Measurements from ENCODE around the gene LCLAT1. TPM values are rescaled to one million over a fixed set of nuclear protein-coding genes. Genes with fewer than 3 reads are reported as not detected.

The LCLAT1 gene
- total RNA-seq, 2 experiments from 2014 or later, result 18.6 to 22.8 TPM

- Mint-ChIP-seq H3K9me3 (ENCODE audit: low read depth) (peaks cover 3% of the 10 kb centered on the region), H3K36me3 (peaks cover 25% of the 10 kb centered on the region), H3K4me3 (no peak overlapping the region), H3K4me1 (peaks cover 9% of the 10 kb centered on the region), H3K27ac (no peak overlapping the region), H3K27me3 (no peaks in the 10 kb centered on the region)
- DNase-seq (no peak), ATAC-seq (no peak)
- CTCF ChIA-PET, result interaction anchor here (0.6 kb wide), 1 partner anchor 172 kb away, joined by 3 read pairs; no protein-coding TSS in a partner anchor
These were observed 98.8 kb downstream of the LCLAT1 start for GRCh38 chr2:30545875-30546274.

DNA sequence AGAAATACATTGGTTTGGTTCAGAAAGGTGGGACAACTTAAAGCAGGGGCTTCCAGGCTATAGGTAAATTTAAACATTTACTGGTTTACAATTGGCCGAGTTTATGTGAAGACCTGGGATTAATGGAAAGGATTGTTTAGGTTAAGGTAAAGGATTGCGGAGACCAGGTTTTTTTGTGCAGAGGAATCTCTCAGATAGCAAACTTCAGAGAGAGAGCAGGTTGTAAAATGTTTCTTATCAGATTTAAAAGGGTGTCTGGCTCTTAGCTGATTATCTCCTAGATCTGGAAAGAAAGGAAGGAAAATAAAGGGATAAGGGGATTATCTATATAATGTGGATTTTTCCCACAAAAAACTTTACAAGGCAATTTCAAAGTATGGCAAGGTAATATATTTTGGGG, 101.3 kb downstream of the LCLAT1 start:
- Mint-ChIP-seq H3K27me3 (no peaks in the 10 kb centered on the region), H3K9me3 (ENCODE audit: low read depth) (peaks cover 2% of the 10 kb centered on the region), H3K4me3 (no peak overlapping the region), H3K36me3 (peaks cover 17% of the 10 kb centered on the region), H3K4me1 (no peaks in the 10 kb centered on the region), H3K27ac (no peak overlapping the region)
- DNase-seq (no peak), ATAC-seq (no peak)
- CTCF ChIA-PET, result no interaction called here

- CTCF ChIA-PET, result no interaction called here
- Mint-ChIP-seq H3K9me3 (ENCODE audit: low read depth) (peaks cover 2% of the 10 kb centered on the region), H3K27me3 (no peaks in the 10 kb centered on the region), H3K27ac (no peak overlapping the region), H3K36me3 (peaks cover 13% of the 10 kb centered on the region), H3K4me1 (no peaks in the 10 kb centered on the region), H3K4me3 (no peak overlapping the region)
- no peak for DNase-seq
- no peak for ATAC-seq
These were observed 102.0 kb downstream of the LCLAT1 start for GRCh38 chr2:30549096-30549495.

DNA sequence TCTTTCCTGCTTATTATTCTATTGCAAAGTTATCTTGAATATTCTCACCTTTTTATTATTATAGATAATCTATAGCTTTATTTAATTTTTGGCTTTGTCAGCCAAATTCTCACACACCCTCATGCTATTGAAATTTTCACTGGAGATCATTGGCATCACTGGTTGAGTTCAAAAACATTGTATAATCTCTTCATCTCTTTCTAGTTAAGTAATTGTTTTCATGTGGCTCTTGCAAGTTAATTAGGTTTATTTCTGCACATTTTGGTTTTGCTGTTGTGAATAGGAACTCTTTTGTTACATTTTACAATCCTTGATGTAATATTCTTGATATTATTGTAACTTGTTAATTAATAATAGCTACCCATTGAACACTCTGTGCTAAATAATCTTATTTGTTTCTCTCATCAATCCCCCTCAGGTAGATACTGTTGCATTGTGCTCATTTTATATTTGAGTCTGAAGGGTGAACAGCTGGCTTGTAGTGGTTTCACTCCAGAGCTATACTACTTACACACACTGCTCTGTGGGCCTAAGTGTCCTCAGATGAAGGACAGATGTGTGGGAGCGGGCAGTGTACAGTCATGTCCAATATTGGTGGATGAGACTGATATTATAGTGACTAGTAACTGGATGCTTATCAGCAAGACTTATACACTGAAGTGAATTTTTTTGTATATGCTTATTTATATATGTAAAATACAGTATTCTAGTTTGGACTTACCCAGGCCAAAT, 112.7 kb downstream of the LCLAT1 start:
- ATAC-seq (no peak), DNase-seq (no peak)
- Mint-ChIP-seq H3K9me3 (ENCODE audit: low read depth) (no peaks in the 10 kb centered on the region), H3K36me3 (peaks cover 13% of the 10 kb centered on the region), H3K27me3 (no peaks in the 10 kb centered on the region), H3K4me1 (no peaks in the 10 kb centered on the region), H3K4me3 (no peak overlapping the region), H3K27ac (no peak overlapping the region)
- CTCF ChIA-PET, result interaction anchor here (0.6 kb wide), 1 partner anchor 417 kb away, joined by 3 read pairs; no protein-coding TSS in a partner anchor

DNA sequence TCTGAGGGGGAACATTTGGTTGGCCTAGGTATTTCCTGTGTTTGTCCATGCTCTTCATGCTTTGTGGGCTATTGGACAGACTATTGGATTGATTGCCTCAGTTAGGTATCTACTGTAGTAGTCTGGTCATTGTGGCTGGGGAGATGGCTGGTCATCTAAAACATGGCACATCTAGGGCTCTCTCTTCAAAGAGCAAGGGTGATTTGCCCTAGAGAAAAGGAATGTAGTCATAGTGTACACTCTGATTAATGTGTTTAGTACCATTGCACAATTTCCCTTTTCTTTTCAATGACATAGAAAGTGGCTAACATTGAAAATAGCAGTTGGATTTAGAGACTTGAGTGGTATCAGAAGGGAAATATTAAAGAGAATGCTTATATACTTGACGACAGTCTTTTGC, 114.3 kb downstream of the LCLAT1 start:
- ATAC-seq, result no peak
- no peaks in the 10 kb centered on the region for H3K9me3 Mint-ChIP-seq (ENCODE audit: low read depth)
- CTCF ChIA-PET, result no interaction called here
- no peak overlapping the region for H3K27ac Mint-ChIP-seq
- peaks cover 8% of the 10 kb centered on the region for H3K4me1 Mint-ChIP-seq
- no peaks in the 10 kb centered on the region for H3K27me3 Mint-ChIP-seq
- H3K36me3 Mint-ChIP-seq, result peaks cover 15% of the 10 kb centered on the region
- DNase-seq, result no peak
- no peak overlapping the region for H3K4me3 Mint-ChIP-seq

DNA sequence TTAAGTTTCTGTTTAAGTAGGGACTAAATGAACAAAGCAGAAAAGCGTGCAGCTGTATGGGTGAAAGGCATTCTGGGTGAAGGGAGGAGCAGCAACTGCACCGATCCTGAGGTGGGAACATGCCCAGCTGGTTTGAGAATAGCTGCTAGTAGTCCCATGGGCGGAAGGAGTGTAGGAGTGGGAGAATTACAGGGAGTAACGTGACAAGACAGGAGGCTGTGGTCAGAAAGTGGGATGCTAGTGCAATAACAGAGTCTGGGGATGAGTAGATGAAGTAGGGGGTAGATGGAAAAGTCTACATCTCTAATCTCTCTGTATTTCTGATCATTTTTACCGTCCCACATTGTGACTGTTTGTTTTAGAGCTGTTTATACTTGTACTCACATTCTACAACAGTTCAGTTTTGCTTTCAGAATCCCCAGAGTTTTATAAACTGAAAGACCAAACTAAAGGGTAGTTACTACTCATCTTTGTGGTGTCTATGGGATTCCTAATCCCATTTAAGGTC, 118.9 kb downstream of the LCLAT1 start:
- H3K9me3 Mint-ChIP-seq (ENCODE audit: low read depth), result no peaks in the 10 kb centered on the region
- DNase-seq (no peak), ATAC-seq (no peak)
- no peaks in the 10 kb centered on the region for H3K27me3 Mint-ChIP-seq
- CTCF ChIA-PET, result no interaction called here
- no peak overlapping the region for H3K27ac Mint-ChIP-seq
- peaks cover 18% of the 10 kb centered on the region for H3K36me3 Mint-ChIP-seq
- no peak overlapping the region for H3K4me3 Mint-ChIP-seq
- peaks cover 9% of the 10 kb centered on the region for H3K4me1 Mint-ChIP-seq

DNA sequence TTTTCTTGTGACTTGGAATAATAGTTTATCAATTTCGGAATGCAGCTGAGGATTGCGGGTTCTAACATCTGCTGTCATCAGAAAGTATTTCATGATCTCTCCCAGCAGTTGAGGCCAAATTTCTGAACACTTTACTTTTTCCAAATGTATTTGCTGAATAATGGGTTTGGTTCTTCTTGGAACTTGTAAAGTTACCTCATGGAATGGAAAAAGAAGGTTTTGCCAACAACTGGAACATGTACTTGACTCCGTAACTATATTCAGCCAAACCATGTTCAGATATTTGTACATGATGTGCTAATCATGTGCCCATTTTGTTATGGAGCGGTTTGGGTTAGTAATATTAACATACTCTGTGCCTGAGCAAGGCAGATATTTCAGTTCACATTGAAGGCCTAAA, 119.6 kb downstream of the LCLAT1 start:
- H3K4me3 Mint-ChIP-seq, result no peak overlapping the region
- H3K9me3 Mint-ChIP-seq (ENCODE audit: low read depth), result no peaks in the 10 kb centered on the region
- ATAC-seq, result no peak
- peaks cover 18% of the 10 kb centered on the region for H3K36me3 Mint-ChIP-seq
- H3K27ac Mint-ChIP-seq, result no peak overlapping the region
- peaks cover 9% of the 10 kb centered on the region for H3K4me1 Mint-ChIP-seq
- DNase-seq, result no peak
- CTCF ChIA-PET, result no interaction called here
- H3K27me3 Mint-ChIP-seq, result no peaks in the 10 kb centered on the region

DNA sequence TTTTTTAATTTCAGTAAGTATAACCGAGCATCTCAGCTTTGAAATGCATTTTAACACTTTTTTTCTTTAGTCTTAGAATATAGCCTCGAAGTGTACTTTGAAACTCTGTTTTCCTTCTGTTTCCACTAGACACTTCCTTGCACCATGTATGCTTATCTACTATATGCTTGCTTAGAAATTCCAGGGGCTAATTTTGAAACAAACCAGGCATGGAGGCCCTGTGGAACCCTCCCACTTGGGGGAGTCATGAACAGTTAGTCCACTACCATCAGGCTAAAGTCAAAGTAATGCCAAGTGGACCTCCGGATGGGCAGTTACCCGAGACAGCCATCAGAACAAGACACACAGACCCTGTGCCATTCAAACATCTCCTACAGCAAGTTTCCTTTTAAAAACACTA, 120.3 kb downstream of the LCLAT1 start:
- H3K4me3 Mint-ChIP-seq, result no peak overlapping the region
- H3K27me3 Mint-ChIP-seq, result no peaks in the 10 kb centered on the region
- DNase-seq (no peak), ATAC-seq (no peak)
- no peaks in the 10 kb centered on the region for H3K9me3 Mint-ChIP-seq (ENCODE audit: low read depth)
- CTCF ChIA-PET, result no interaction called here
- peaks cover 9% of the 10 kb centered on the region for H3K4me1 Mint-ChIP-seq
- H3K27ac Mint-ChIP-seq, result no peak overlapping the region
- peaks cover 15% of the 10 kb centered on the region for H3K36me3 Mint-ChIP-seq

DNA sequence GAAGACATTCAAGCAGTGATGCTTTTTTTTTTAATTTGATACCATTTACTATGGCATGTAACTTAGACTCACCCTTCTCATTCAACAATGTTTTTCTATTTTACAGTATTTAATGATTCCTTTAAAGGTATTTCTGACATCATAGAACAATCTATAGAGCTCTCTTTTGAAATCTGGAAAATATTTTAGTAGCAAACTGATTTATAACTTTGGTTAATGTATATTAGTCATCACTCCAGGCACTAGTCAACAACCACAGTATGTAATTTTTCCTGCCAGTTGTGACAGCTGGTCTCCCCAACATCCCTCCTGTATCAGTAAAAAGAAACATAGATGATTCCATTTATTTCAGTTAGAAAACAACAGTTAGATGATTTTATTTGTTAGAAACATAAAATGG, 122.9 kb downstream of the LCLAT1 start:
- CTCF ChIA-PET, result interaction anchor here (1.4 kb wide), 1 partner anchor 141 kb away, joined by 3 read pairs; no protein-coding TSS in a partner anchor
- Mint-ChIP-seq H3K27ac (no peak overlapping the region), H3K4me1 (peaks cover 8% of the 10 kb centered on the region), H3K9me3 (ENCODE audit: low read depth) (no peaks in the 10 kb centered on the region), H3K36me3 (peaks cover 11% of the 10 kb centered on the region), H3K27me3 (no peaks in the 10 kb centered on the region), H3K4me3 (no peak overlapping the region)
- no peak for DNase-seq
- no peak for ATAC-seq

DNA sequence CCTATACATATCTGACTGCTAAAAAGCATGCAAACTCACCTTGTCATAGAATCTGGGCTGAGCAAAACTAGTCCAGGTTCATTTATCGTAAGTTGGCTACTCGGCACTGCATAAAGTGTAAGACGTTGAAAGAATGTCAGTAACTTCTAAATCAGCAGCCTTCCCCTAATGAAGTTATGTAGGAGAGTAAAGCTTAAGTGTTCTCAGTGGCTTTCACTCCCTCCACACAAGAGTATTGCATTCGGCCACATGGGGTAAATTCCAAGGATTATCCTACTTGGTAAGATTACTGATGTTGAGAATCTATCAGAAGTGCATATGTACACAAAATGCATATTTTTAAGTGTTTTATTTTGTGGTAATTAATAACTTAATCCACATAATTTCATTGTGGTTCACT, 130.1 kb downstream of the LCLAT1 start:
- H3K9me3 Mint-ChIP-seq (ENCODE audit: low read depth), result no peaks in the 10 kb centered on the region
- peaks cover 2% of the 10 kb centered on the region for H3K4me1 Mint-ChIP-seq
- CTCF ChIA-PET, result interaction anchor here (1.0 kb wide), 1 partner anchor 412 kb away, joined by 4 read pairs; no protein-coding TSS in a partner anchor
- H3K4me3 Mint-ChIP-seq, result no peak overlapping the region
- H3K27ac Mint-ChIP-seq, result no peak overlapping the region
- peaks cover 5% of the 10 kb centered on the region for H3K36me3 Mint-ChIP-seq
- H3K27me3 Mint-ChIP-seq, result no peaks in the 10 kb centered on the region
- DNase-seq (no peak), ATAC-seq (no peak)

DNA sequence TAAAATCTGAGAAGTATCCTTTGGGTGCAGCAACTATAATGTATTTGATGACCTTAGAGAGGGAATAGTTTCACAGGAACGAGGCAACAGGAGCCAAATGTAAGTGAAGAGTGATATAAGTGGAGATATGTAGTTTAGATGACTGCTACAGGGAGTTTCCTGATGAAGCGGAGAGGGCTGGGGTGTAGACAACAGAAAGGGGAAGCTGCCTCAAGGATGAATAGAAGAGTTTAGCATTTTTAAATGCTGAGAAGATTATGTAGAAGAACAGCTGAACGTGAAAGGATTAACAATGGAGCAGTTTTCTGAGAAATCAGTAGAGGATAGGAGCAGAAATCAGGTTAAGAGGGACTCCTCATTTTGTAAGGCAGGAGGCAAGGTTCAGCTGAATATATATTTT, 133.3 kb downstream of the LCLAT1 start:
- peaks cover 7% of the 10 kb centered on the region for H3K36me3 Mint-ChIP-seq
- H3K4me1 Mint-ChIP-seq, result peaks cover 2% of the 10 kb centered on the region
- no peak overlapping the region for H3K4me3 Mint-ChIP-seq
- no peaks in the 10 kb centered on the region for H3K9me3 Mint-ChIP-seq (ENCODE audit: low read depth)
- no peak overlapping the region for H3K27ac Mint-ChIP-seq
- CTCF ChIA-PET, result no interaction called here
- no peak for ATAC-seq
- H3K27me3 Mint-ChIP-seq, result no peaks in the 10 kb centered on the region
- no peak for DNase-seq

GRCh38 chr2:30582521-30582920, 135.5 kb downstream of the LCLAT1 start:
- H3K27ac Mint-ChIP-seq, result no peak overlapping the region
- no peak for DNase-seq
- peaks cover 2% of the 10 kb centered on the region for H3K4me1 Mint-ChIP-seq
- no peak for ATAC-seq
- no peaks in the 10 kb centered on the region for H3K27me3 Mint-ChIP-seq
- H3K9me3 Mint-ChIP-seq (ENCODE audit: low read depth), result no peaks in the 10 kb centered on the region
- CTCF ChIA-PET, result interaction anchor here (0.6 to 1.2 kb wide), 2 partner anchors 111 to 113 kb away, joined by 3 read pairs; no protein-coding TSS in a partner anchor
- peaks cover 10% of the 10 kb centered on the region for H3K36me3 Mint-ChIP-seq
- no peak overlapping the region for H3K4me3 Mint-ChIP-seq

- DNase-seq (no peak), ATAC-seq (no peak)
- no peaks in the 10 kb centered on the region for H3K9me3 Mint-ChIP-seq (ENCODE audit: low read depth)
- H3K27ac Mint-ChIP-seq, result no peak overlapping the region
- no peak overlapping the region for H3K4me3 Mint-ChIP-seq
- no peaks in the 10 kb centered on the region for H3K27me3 Mint-ChIP-seq
- CTCF ChIA-PET, result interaction anchor here (0.6 to 1.2 kb wide), 2 partner anchors 110 to 114 kb away, joined by 3 read pairs; no protein-coding TSS in a partner anchor
- peaks cover 12% of the 10 kb centered on the region for H3K36me3 Mint-ChIP-seq
- H3K4me1 Mint-ChIP-seq, result peaks cover 2% of the 10 kb centered on the region
These were observed 136.2 kb downstream of the LCLAT1 start for GRCh38 chr2:30583204-30583749.

DNA sequence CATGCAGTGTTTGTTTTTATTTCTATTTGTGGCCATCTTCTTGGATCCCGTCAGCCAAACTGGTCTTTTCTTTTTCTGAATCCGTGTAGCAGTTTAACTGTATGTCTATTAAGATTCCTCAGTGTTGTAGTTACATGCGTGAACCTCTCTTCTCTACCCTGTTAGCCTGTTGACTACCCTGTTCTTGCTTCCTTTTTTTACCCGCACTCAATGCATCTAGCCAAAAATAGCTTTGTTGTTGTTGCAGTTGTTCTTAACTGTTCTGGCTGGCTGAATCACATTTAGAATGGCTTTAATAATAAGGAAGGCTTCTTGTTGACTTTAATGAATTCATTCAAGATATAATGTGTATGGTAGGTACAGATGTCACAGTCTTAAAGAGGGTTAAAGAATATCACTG, 137.1 kb downstream of the LCLAT1 start:
- CTCF ChIA-PET, result no interaction called here
- H3K27ac Mint-ChIP-seq, result no peak overlapping the region
- peaks cover 2% of the 10 kb centered on the region for H3K4me1 Mint-ChIP-seq
- DNase-seq, result no peak
- ATAC-seq, result no peak
- H3K36me3 Mint-ChIP-seq, result peaks cover 12% of the 10 kb centered on the region
- no peaks in the 10 kb centered on the region for H3K9me3 Mint-ChIP-seq (ENCODE audit: low read depth)
- H3K27me3 Mint-ChIP-seq, result no peaks in the 10 kb centered on the region
- H3K4me3 Mint-ChIP-seq, result no peak overlapping the region

All from activated CD8-positive, alpha-beta memory T cell treated with anti-CD3 and anti-CD28 coated beads, Interleukin-2, amount 10 ng/mL, durations not matched to agents 7 days and 5 days (primary cell).